Activated CD4-positive, alpha-beta T cell treated with anti-CD3 and anti-CD28 coated beads for 1 hour (primary cell): Measurements from ENCODE around the gene NAA50.

Source experiments
- DNase-seq: peaks from one replicate; pipeline ENCODE4 v3.0.0-alpha.2; 2020

The NAA50 gene

DNA sequence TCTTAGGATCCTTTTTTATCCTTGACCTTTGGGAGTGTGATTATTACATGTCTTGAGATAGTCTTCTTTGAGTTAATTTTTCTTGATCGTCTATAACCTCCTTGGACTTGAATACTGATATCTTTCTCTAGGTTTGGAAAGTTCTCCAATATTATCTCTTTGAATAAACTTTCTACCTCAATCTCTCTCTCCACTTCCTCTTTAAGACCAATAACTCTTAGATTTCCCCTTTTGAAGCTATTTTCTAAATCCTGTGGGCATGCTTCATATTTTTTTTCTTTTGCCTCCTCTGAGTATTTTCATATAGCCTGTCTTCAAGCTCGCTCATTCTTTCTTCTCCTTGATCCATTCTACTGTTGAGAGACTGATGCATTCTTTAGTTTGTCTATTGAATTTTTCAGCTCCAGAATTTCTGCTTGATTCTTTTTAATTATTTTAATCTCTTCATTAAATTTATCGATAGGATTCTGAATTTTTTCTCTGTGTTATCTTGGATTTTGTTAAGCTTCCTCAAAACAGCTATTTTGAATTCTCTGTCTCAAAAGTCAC, 61.7 kb downstream of the NAA50 start:
- DNase-seq: no peak

DNA sequence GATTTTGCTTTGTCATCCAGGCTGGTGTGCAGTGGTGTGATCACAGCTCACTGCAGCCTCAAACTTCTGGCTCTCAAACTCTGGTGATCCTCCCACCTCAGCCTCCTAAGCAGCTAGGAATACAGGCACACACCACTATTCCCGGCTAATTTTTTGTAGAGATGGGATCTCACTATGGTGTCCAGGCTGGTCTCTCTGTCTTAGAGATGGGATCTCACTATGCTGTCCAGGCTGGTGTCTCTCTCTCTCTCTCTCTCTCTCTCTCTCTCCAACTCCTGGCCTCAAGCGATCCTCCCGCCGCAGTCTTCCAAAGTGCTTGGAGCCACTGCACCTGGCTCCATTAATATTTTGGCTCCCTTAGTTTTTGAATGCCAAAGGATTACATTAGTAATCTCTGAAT, 67.3 kb downstream of the NAA50 start:
- DNase-seq: no peak

- no peak for DNase-seq
Measured at GRCh38 chr3:113677737-113678136, 68.3 kb downstream of the NAA50 start.

DNA sequence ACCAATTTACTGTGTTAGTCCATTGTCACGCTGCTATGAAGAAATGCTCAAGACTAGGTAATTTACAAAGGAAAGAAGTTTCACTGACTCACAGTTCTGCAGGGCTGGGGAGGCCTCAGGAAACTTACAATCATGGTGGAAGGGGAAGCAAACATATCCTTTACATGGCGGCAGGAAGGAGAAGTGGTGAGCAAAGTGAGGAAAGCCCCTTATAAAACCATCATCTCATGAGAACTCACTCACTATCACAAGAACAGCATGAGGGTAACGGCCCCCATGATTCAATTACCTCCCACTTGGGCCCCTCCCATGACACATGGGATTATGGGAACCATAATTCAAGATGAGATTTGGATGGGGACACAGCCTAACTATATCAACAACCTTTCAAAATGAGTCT, 69.8 kb downstream of the NAA50 start:
- DNase-seq: no peak

- DNase-seq: no peak
Measured at GRCh38 chr3:113673593-113673992, 72.5 kb downstream of the NAA50 start.

DNA sequence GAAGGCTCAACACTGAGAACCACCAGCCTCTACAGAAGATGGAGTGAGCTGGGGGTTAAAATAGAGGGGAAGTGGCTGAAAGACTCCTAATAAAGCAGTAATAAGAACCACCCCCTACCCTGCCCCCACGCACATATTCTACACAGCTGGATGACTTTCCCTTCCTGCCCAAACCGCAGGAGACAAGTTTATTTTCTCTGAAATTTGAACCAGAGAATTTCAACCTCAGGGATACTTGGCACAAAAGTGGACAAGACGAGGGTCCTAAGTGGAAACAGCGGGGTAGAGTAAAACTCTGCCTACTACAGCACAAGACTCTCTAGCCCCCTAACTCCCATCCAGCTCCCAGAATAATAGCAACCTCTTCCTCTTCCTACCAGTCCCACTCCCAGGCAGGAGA, 78.0 kb downstream of the NAA50 start:
- DNase-seq: no peak
